ENCODE data around the gene SLC8A2.

Gene SLC8A2

GRCh38 chr19:47378246-47378645 lies 93.4 kb downstream of the SLC8A2 start:
- TF ChIP-seq CEBPB (IDR thresholded peaks at IDR 0.05) (no peak), EGR1 (IDR thresholded peaks at IDR 0.05) (no peak), NFIC (IDR thresholded peaks at IDR 0.05) (no peak)

All from Ishikawa (cell line).